GM06990 (cell line): Measurements from ENCODE around the gene TTC28.

Source experiments
- DNase-seq: peaks from one replicate; pipeline ENCODE4 v3.0.0-alpha.2; 2011; ENCODE audit not compliant: insufficient read length; ENCODE audit errors: extremely low read depth
- H3K27me3 ChIP-seq: replicated peaks from 2 replicates; pipeline ENCODE4 v1.6.0; 2011; ENCODE audit warnings: low read length; ENCODE audit not compliant: control insufficient read depth, insufficient read depth
- H3K36me3 ChIP-seq: 2 replicates; pipeline ENCODE4 v1.5.1; 2011; ENCODE audit warnings: low read length; ENCODE audit not compliant: control insufficient read depth, insufficient read depth
- H3K4me3 ChIP-seq: replicated peaks from 2 replicates; pipeline ENCODE4 v1.5.1; 2011; ENCODE audit warnings: low read depth, mild to moderate bottlenecking, control low read depth, low read length
- TF ChIP-seq, protein P1 (sequence below): IDR thresholded peaks from 2 replicates; pipeline ENCODE4 v1.5.1; 2011; ENCODE audit warnings: low read length, control low read depth, mild to moderate bottlenecking, inconsistent platforms; ENCODE audit not compliant: insufficient read depth, poor library complexity, severe bottlenecking

The TTC28 gene

DNA sequence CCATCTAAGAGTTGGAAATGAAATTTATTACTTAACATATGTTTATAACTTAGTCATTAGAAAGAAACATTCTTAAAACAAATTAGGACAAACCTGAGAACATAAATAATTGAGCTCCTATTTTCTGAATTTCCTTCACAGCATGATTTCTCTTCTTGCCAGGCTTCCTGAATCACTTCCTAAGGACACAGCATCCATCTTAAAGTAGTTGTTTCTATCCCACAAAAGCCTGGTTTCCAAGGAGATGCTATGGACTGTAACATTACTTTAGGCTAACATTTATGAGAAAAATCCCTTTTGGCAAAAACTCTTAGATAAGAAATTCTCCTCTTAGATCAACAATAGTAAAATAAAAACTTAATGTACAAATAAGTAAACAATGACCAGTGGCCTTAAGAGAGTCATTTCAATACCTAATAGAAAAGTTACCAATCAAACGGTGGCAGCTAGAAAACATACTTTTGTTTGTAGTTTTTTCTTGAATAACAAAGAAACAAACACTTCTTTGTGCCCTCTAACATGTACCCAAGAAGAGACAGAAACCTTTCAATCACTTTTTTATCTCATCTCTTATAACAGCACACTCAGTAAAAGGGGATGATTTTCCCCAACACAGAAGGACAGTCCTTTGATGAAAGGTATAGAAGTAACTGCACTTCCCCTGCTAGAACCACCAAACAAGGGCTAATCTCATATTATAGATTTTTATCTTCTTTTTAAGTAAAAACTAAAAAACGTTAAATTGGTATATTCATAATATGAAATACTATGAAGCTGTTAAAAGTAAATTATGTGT lies 74.5 kb downstream of the TTC28 start:
- TF ChIP-seq, protein P1, sequence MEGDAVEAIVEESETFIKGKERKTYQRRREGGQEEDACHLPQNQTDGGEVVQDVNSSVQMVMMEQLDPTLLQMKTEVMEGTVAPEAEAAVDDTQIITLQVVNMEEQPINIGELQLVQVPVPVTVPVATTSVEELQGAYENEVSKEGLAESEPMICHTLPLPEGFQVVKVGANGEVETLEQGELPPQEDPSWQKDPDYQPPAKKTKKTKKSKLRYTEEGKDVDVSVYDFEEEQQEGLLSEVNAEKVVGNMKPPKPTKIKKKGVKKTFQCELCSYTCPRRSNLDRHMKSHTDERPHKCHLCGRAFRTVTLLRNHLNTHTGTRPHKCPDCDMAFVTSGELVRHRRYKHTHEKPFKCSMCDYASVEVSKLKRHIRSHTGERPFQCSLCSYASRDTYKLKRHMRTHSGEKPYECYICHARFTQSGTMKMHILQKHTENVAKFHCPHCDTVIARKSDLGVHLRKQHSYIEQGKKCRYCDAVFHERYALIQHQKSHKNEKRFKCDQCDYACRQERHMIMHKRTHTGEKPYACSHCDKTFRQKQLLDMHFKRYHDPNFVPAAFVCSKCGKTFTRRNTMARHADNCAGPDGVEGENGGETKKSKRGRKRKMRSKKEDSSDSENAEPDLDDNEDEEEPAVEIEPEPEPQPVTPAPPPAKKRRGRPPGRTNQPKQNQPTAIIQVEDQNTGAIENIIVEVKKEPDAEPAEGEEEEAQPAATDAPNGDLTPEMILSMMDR, result no peak

DNA sequence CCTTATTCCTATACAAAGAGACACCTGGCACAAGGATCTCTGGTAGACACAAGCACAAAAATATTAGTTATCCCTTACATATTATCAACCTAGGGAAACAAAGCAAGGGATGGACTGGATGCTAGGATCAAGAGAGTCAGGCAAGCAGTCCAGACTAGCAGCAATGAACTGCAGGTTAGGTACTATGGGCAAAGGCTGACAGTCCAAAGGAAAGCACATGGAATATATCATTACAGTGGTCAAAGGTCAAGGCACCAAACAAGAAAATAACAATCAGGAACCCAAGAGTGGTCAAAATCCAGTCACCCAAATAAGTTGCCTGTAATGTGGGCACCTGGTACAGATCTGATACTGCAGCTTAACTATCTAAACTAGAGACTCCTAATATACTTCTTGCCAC lies 77.7 kb downstream of the TTC28 start:
- TF ChIP-seq, protein P1, result no peak
- no peaks in the 10 kb centered on the region for H3K27me3 ChIP-seq
- H3K36me3 ChIP-seq, result no peaks in the 10 kb centered on the region
- no peak overlapping the region for H3K4me3 ChIP-seq
- no peak for DNase-seq

More for the DNA sequence above, 74.5 kb downstream of the TTC28 start:
- no peak overlapping the region for H3K4me3 ChIP-seq
- no peak for DNase-seq
- no peaks in the 10 kb centered on the region for H3K36me3 ChIP-seq
- peaks cover 2% of the 10 kb centered on the region; the same call in 1 of the 2 replicates for H3K27me3 ChIP-seq

DNA sequence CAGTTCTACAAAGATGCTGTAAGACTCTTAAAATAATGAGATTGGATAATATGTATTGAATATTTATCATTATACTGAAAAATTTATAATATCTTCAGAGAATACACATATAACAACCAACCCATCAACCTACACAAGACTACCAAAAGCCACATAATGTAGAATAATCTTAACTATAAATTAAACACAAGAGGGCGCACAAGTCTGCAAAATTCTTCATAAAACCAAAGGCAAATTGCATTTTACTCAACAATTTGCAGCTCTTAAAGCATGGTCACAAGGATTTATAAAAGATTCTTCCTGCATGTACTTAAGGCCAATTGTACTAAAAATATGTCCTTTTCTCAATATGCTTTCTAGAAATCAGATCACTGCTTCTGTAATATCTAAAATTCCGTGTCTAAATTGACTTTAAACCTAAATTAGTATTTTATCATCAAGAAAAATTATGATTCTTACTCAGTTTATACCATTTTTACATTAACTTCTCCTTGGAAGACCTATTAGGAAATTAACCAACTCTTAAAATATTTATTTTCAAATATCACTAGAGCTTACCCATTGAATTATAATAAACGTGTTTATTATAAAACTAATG lies 79.0 kb downstream of the TTC28 start:
- Histone ChIP-seq H3K4me3 (no peak overlapping the region), H3K27me3 (no peaks in the 10 kb centered on the region), H3K36me3 (no peaks in the 10 kb centered on the region)
- TF ChIP-seq, protein P1, result peak; percentile 30
- DNase-seq, result peak; percentile 9

- H3K4me3 ChIP-seq, result no peak overlapping the region
- no peaks in the 10 kb centered on the region for H3K36me3 ChIP-seq
- H3K27me3 ChIP-seq, result no peaks in the 10 kb centered on the region
- no peak for DNase-seq
- TF ChIP-seq, protein P1, result no peak
These were observed 79.9 kb downstream of the TTC28 start for GRCh38 chr22:28599693-28600092.

- no peak overlapping the region for H3K4me3 ChIP-seq
- TF ChIP-seq, protein P1, result no peak
- no peak for DNase-seq
- H3K27me3 ChIP-seq, result no peaks in the 10 kb centered on the region
- H3K36me3 ChIP-seq, result no peaks in the 10 kb centered on the region
These were observed 82.0 kb downstream of the TTC28 start for GRCh38 chr22:28597665-28598064.
